ENCODE results near the gene PMVK.
"Not testable (repeated sequence)": the region's sequence is repeated elsewhere in the genome, so short reads cannot be mapped to it uniquely, and the experiment has no call there.

The PMVK gene

GRCh38 chr1:154936555-154937084, at the start of gene PMVK:
PMVK (minus strand) TSS chr1:154936719; CDS start chr1:154936685, 34 bp downstream.
- peak; percentile 97 to 99 for DNase-seq

GRCh38 chr1:154983776-154984466, 47.4 kb upstream of the PMVK start:
- DNase-seq, result no peak

- DNase-seq, result peak; percentile 99 to 100
These were observed 46.6 kb upstream of the PMVK start, which contains the start of gene FLAD1 for GRCh38 chr1:154982897-154983648. FLAD1 (plus strand) TSS chr1:154983344; CDS start chr1:154983695, 351 bp downstream.

- DNase-seq, result no peak
These were observed 45.8 kb upstream of the PMVK start for GRCh38 chr1:154982341-154982740.

GRCh38 chr1:154978360-154978759, 41.8 kb upstream of the PMVK start:
- no peak for DNase-seq

- not testable (repeated sequence) for DNase-seq
These were observed 41.2 kb upstream of the PMVK start for GRCh38 chr1:154977762-154978161.

GRCh38 chr1:154975409-154976059, 39.0 kb upstream of the PMVK start:
- DNase-seq, result peak in 1 of 2 experiments; percentile 63

- peak; percentile 98 to 100 for DNase-seq
These were observed 38.4 kb upstream of the PMVK start for GRCh38 chr1:154974808-154975408.

GRCh38 chr1:154974102-154974807, 37.7 kb upstream of the PMVK start, which contains the start of gene CKS1B:
CKS1B (plus strand) TSS chr1:154974681; CDS start chr1:154974746, 65 bp downstream.
- DNase-seq, result peak; percentile 100

GRCh38 chr1:154973344-154974101, 37.0 kb upstream of the PMVK start:
- DNase-seq, result peak; percentile 95 to 97

GRCh38 chr1:154972517-154973343, 36.2 kb upstream of the PMVK start:
- DNase-seq, result no peak

GRCh38 chr1:154972213-154972516, 35.6 kb upstream of the PMVK start:
- DNase-seq, result no peak

- DNase-seq, result no peak
These were observed 35.0 kb upstream of the PMVK start for GRCh38 chr1:154971341-154971998.

- DNase-seq, result no peak
These were observed 34.3 kb upstream of the PMVK start, which contains the start of gene SHC1 for GRCh38 chr1:154970631-154971340. SHC1 (minus strand) TSS chr1:154970747; CDS start chr1:154970526, 221 bp downstream.

- DNase-seq, result no peak
These were observed 33.4 kb upstream of the PMVK start for GRCh38 chr1:154969860-154970452.

GRCh38 chr1:154969246-154969645, 32.7 kb upstream of the PMVK start:
- no peak for DNase-seq

- no peak for DNase-seq
These were observed 32.2 kb upstream of the PMVK start for GRCh38 chr1:154968731-154969130.

- DNase-seq, result no peak
These were observed 30.9 kb upstream of the PMVK start for GRCh38 chr1:154967331-154967950.

Data from NCI-H187 (cell line).